HG03097 (cell line): ENCODE results near the gene GTSF1L.
"Not testable (repeated sequence)": the region's sequence is repeated elsewhere in the genome, so short reads cannot be mapped to it uniquely, and the experiment has no call there.

Experiments used
- ATAC-seq: cut with Tn5 transposase; IDR thresholded peaks from one replicate; pipeline ENCODE4 v1.9.1; 2021; ENCODE audit not compliant: unreplicated experiment, low FRiP score

Gene GTSF1L

GRCh38 chr20:43726811-43727338 lies at the start of gene GTSF1L:
TSS of gene GTSF1L (minus strand) at chr20:43727002. CDS start at chr20:43726694, 308 bp downstream.
- no peak for ATAC-seq

- ATAC-seq, result no peak
Measured at GRCh38 chr20:43774754-43775153, 48.0 kb upstream of the GTSF1L start.

DNA sequence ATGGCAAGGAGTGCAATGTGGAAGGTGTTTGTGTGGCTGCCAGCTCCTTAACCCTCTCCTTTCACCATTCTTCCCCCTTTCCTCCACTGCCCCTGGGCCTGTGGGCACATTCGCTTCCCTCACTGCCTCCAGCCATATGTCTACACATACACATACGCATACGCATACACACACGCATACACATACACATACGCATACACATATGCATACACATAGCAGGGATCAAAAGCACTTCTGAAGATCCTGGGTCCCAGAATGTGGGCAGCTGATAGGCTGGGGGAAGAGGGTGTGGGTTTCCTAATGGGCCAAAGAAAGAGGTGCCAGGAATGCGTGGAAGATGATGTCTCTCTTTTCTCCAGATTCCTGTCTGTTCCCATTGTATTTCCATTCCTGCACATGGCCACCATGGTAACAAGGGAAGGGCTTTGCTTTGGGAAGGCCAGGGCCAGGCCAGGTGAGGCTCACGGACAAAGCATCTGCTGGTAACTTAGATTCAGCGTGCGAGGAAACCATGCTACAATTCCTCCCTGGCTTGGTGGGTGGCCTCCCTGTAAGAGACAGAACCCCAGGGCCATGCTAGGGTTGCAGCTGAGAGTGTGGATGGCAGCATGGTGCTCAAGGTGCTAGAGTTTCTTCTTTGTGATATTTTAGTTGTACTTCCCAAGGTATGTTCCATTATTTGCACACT lies 44.8 kb upstream of the GTSF1L start:
- ATAC-seq, result no peak

- ATAC-seq, result no peak
Measured at GRCh38 chr20:43770342-43770741, 43.5 kb upstream of the GTSF1L start.

- ATAC-seq, result no peak
Measured at GRCh38 chr20:43767686-43768474, 41.1 kb upstream of the GTSF1L start.

- ATAC-seq, result no peak
Measured at GRCh38 chr20:43766917-43767316, 40.1 kb upstream of the GTSF1L start.

DNA sequence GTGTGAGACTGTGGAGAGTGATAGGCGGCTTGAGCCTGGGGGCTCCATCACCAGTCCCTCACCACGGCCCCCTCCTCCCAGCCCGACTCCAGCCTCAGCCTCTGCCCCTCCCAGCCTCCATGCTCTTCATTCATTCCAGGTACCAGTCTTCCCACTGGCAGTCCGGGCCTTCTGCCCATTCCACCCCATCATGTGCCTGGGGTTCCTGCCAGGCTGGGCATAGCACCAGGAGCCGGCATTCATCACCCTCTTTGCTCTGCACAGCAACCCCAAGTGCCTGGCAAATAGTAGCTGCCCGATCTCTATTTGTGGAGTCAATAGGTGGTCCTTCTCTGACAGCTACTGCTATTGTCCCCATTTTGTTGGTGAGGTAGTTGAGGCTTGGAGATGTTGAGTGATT lies 39.6 kb upstream of the GTSF1L start:
- no peak for ATAC-seq

DNA sequence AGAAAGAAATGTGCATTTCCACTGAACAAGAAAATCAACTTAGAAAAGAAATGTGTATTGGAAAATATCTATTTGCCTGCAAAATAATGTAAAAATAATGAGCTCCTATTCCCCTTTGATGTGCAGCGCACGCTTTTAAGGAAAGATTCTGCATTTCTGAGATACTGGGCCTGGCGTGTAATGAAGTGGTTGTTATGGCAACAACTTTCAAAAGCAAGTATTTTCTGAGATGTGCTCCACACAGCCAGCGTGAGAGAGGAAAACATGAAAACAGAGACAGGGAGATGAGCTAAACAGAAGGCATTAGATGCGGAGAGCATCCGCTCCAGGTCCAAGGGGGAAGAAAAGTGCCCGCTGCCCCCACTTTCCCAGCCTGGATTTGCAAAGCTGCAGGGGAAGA lies 39.1 kb upstream of the GTSF1L start:
- no peak for ATAC-seq

- ATAC-seq, result no peak
Measured at GRCh38 chr20:43762911-43763310, 36.1 kb upstream of the GTSF1L start.

DNA sequence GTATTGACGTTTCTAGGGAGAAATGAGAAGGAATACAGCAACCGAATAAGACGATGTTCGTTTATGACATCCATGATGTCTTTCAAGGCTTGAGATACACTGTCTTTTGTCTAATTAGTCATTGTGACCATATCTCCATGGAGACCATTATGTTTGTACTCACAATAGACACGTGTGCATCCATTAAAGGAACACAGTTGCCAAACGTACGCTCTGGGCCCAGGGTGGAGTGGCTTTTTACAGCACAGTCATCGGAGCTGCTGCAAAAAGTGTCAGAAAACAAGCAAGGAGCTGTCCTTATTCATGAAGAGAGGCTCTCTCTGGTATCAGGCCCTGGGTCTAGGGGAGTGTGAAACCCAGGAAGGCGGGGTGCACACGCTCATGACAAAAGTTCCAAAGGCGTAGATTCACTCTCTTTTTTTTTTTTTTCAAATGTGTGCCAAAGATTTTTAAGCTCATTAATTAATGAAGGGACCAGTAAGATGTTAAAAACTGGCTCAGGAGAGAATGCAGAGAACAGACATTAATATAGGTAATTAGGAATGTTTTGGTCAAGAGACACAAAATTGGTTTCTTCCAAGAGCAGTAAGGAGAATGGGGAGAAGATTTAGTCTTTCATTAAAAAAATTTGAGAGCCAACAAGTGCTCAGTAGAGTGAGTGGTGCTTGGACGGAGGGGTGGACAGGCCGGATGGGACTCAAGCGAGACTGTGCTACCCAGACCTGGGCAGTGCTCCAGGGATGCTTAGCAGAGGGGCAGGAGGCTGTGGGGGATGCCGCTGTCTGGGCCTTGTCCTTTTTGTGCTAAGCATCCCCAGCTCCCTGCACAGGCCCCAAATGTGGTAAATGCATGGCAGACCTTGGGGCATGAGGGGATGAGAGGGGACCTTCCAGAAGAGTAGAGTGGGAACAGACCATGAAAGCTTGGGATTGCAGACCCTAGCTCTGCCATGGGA lies 34.9 kb upstream of the GTSF1L start:
- ATAC-seq, result no peak

GRCh38 chr20:43757888-43758287 lies 31.1 kb upstream of the GTSF1L start:
- not testable (repeated sequence) for ATAC-seq

- ATAC-seq, result no peak
Measured at GRCh38 chr20:43755851-43756250, 29.0 kb upstream of the GTSF1L start.

DNA sequence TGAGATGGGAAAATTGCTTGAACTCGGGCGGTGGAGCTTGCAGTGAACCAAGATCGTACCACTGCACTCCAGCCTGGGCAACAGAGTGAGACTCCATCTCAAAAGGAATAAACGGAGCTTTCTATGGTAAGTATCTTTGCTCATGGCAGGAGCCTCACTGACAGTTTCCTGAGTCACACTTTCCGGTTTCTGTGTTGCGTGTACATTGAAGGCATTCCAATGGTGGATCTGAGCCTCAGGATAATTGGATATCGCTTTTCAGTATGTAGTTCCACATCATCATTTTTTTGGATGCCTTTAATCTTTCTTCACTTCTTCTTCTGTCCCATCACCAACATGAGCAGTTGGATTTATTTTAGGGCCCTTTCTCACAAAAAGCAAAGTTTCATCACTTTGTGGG lies 28.6 kb upstream of the GTSF1L start:
- ATAC-seq, result no peak

DNA sequence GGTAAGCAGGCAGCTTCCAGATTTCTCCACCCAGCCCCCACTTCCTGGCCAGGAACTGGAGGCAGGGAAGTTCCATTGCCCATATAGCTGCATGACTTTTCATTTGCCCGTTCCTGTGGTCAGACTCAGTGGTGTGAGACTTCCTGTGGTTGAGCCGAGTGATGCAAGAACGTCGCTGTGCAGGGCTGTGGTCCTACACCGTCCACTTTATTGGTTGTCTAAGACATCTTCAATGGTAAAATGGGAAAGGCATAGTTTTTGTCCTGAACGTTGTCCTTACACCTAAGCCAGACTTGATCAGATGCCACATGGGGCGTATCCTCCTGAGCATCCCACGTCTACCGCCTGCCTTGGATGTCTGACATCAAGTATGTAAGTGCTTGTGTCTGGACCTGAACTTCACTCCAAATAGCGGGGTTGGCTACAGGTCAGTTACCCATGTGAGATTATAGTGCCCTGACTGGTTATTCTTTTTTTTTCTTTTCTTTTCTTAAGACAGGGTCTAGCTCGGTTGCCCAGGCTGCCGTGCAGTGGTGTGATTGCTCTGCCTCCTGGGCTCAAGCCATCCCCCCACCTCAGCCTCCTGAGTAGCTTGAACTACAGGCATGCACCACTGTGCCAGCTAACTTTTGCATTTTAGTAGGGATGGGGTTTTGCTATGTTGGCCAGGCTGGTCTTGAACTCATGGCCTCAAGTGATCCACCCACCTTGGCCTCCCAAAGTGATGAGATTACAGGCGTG lies 25.9 kb upstream of the GTSF1L start:
- ATAC-seq, result peak; percentile 36

GRCh38 chr20:43752051-43752360 lies 25.2 kb upstream of the GTSF1L start:
- ATAC-seq, result peak; percentile 3

DNA sequence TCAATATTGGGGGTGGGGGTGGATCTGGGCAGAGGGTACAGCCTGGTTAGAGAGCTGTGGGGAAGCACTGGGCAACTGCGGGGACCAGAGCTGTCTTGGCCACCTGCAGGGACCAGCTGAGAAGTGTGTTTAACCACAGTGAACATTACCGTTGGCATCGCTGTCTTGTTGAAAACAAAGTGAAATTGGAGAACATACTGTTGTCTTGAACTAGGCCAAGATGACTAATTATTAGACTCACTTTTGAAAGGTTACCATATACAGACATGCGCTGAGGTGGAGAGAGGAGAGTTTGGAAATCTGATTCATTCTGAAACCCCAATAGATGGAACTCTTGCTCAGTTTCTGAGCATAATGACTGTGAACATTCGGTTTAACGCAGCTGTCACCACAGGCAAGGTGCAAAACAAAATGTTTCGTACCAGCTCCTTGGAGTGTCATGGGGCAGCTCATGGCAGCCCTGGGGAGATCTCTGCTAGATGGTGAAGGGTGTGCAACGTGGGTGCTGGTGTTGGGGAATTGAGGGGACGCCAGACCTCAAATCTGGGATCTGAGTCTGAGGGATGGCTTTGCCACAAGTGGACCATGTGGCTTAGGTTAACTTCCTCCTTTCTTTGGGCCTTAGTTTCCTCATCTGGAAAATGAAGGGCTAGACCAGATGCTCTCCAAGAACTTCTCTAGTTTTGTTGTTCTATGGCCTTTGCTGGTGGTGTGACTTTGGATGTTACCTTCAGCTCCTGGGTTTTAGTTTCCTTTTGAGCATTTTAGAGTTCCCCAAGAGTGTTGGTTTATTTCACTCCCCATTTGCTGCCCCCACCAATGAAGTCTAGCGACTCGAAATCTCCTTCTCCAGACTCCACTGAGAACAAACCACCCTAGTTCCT lies 24.6 kb upstream of the GTSF1L start:
- ATAC-seq, result peak; percentile 68

DNA sequence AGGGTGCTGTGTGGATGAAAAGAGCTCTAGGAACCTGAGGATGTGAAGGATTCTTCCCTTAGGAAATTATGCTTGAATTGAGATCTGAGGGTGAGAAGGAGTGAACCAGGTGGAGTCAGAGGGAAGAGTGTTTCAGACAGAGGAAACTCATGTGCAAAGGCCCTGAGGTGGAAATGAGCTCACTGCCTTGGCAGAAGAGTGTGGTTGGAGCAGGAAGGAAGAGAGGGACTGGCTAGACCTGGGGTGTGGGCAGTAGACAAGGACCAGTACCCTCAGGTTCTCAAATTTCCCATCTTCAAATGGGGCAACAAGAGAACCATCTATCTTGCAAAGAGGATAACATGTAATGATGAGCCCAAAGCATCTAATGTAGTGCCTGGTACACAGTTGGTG lies 24.0 kb upstream of the GTSF1L start:
- ATAC-seq, result no peak

- no peak for ATAC-seq
Measured at GRCh38 chr20:43749734-43750294, 23.0 kb upstream of the GTSF1L start.

GRCh38 chr20:43748274-43748673 lies 21.5 kb upstream of the GTSF1L start:
- no peak for ATAC-seq
